ENCODE data around the gene SLC37A1.

Gene SLC37A1

DNA sequence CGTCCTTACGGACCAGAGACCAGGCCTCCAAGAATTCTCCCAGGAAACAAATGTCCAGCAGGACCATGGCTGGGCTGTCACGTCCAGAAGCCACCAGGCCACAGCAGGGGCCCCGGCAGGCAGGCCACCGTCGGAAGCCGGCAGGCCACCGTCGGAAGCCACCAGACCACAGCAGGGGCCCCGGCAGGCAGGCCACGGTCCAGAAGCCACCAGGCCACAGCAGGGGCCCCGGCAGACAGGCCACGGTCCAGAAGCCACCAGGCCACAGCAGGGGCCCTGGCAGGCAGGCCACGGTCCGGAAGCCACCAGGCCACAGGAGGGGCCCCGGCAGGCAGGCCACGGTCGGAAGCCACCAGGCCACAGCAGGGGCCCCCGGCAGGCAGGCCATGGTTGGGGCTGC, 72.8 kb downstream of the SLC37A1 start:
- DNase-seq (ENCODE audit: low read depth): no peak
- TF ChIP-seq, protein P1, sequence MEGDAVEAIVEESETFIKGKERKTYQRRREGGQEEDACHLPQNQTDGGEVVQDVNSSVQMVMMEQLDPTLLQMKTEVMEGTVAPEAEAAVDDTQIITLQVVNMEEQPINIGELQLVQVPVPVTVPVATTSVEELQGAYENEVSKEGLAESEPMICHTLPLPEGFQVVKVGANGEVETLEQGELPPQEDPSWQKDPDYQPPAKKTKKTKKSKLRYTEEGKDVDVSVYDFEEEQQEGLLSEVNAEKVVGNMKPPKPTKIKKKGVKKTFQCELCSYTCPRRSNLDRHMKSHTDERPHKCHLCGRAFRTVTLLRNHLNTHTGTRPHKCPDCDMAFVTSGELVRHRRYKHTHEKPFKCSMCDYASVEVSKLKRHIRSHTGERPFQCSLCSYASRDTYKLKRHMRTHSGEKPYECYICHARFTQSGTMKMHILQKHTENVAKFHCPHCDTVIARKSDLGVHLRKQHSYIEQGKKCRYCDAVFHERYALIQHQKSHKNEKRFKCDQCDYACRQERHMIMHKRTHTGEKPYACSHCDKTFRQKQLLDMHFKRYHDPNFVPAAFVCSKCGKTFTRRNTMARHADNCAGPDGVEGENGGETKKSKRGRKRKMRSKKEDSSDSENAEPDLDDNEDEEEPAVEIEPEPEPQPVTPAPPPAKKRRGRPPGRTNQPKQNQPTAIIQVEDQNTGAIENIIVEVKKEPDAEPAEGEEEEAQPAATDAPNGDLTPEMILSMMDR (IDR thresholded peaks at IDR 0.05; ENCODE audit: insufficient read depth, low read depth, low read length, missing control alignments): no peak
- H3K4me3 ChIP-seq (ENCODE audit: low read depth, low read length): no peak overlapping the region

DNA sequence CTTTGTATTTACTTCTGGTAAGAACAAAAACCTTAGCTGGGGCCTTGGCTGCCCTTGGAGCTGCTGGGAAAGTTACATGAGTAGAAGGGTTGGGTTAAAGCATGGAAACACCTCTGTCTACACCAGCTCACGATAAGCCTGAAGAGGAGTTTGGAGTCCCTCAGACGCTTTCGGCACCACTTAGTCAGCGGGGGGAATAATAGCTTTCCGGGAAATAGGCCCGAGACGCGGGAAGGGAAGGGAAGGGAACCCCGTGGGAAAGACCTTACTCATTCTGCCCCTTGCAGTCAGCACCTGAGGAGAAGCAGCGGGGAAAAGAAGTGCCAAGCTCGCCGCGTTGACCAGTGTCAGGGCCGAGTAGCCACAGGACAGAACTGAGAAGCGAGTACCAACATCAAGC, 73.4 kb downstream of the SLC37A1 start:
- TF ChIP-seq, protein P1 (IDR thresholded peaks at IDR 0.05; ENCODE audit: insufficient read depth, low read depth, low read length, missing control alignments): no peak
- DNase-seq (ENCODE audit: low read depth): no peak
- no peak overlapping the region for H3K4me3 ChIP-seq (ENCODE audit: low read depth, low read length)

DNA sequence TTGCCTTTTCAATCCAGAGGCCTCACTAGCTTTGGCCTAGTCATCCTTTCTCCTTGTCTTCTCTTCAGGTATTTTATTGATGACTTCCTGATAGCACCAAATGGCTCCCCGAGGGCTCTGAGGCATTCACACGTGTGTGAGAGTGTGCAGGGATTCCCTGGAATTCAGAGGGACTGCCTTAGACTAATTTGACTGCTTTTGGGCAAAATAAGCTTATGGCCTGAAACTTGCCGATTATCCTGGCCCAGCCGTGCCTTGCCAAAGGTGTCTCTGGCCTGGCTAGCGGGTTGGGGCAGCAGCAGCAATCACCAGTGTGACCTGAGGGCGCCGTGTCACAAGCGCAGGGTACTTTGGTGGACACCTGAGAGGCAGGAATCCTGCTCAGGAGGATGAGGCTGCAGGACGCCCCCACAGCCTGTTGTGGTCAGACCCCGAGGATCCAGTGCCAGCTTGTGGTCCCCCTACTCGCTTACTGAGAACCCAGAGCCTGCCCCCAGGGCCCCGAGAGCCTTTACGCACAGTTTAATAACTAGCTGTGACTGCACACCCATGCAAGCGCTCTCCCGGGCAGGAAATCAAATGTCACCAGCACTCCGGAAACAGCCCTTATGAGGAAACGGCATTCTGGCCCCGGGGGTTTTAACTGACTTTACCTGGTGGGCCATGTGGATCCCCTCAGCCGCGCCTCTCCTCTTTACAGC, 76.9 kb downstream of the SLC37A1 start:
- H3K4me3 ChIP-seq (ENCODE audit: low read depth, low read length): no peak overlapping the region
- TF ChIP-seq, protein P1 (IDR thresholded peaks at IDR 0.05; ENCODE audit: insufficient read depth, low read depth, low read length, missing control alignments): no peak
- DNase-seq (ENCODE audit: low read depth): no peak

DNA sequence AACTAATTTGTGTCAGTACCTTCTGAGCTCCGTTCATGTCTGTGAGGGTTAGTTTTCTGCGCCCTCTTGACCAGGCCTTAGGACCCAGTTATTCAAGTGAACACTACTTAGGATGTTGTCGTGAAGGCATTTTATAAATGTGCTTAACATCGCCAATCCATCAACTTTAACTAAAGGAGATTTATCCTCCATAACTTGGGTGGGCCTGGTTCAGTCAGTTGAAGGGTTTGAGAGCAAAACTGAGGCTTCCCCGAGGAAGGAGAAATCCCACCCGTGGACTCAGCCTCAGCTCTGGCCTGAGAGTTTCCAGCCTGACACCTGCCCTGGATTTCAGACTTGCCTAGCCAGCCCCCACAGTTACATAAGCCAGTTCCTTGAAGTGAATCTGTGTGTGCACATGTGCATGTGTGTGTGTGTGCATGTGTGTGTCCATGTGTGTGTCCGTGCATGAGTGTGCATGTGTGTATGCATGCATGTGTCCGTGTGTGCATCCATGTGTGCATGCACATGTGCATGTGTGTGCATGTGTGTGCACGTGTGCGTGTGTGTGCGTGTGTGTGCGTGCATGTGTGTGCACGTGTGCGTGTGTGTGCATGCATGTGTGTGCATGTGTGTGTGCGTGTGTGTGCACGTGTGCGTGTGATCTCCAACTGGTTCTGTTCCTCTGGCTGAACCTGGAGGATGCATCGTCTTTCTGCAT, 77.7 kb downstream of the SLC37A1 start:
- H3K4me3 ChIP-seq (ENCODE audit: low read depth, low read length): no peak overlapping the region
- TF ChIP-seq, protein P1 (IDR thresholded peaks at IDR 0.05; ENCODE audit: insufficient read depth, low read depth, low read length, missing control alignments): no peak
- DNase-seq (ENCODE audit: low read depth): no peak

DNA sequence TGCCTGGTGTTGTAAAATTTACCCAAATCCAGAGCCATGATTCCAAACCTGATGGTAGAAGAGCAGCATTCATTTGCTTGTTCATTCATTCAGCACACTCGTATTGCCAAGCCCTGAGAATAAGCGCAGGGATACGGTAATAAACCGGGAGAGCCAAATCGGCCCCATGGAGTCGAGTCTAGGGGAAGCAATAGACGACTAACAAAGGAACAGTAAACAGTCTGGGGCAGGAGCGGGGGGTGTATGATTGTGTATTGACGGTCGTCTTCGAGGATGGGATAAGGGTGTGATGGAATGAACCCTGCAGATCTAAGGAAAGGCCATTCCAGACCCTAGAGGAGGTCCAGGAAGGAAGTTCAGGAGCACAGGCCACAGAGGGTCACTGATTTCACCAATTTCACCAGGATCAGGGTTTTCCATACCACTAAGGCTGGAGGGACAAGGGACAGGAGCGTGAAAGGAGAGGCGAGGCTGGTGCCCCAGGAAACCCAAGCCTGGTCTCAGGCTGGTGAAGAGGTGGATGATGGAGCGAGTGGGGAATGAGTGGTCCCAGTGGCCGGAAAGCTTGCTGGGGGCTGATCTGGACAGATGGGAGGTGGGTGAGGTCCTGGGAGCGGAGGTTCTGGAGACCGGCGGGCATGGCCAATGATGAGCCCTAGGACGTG, 78.6 kb downstream of the SLC37A1 start:
- no peak overlapping the region for H3K4me3 ChIP-seq (ENCODE audit: low read depth, low read length)
- TF ChIP-seq, protein P1 (IDR thresholded peaks at IDR 0.05; ENCODE audit: insufficient read depth, low read depth, low read length, missing control alignments): no peak
- DNase-seq (ENCODE audit: low read depth): no peak

DNA sequence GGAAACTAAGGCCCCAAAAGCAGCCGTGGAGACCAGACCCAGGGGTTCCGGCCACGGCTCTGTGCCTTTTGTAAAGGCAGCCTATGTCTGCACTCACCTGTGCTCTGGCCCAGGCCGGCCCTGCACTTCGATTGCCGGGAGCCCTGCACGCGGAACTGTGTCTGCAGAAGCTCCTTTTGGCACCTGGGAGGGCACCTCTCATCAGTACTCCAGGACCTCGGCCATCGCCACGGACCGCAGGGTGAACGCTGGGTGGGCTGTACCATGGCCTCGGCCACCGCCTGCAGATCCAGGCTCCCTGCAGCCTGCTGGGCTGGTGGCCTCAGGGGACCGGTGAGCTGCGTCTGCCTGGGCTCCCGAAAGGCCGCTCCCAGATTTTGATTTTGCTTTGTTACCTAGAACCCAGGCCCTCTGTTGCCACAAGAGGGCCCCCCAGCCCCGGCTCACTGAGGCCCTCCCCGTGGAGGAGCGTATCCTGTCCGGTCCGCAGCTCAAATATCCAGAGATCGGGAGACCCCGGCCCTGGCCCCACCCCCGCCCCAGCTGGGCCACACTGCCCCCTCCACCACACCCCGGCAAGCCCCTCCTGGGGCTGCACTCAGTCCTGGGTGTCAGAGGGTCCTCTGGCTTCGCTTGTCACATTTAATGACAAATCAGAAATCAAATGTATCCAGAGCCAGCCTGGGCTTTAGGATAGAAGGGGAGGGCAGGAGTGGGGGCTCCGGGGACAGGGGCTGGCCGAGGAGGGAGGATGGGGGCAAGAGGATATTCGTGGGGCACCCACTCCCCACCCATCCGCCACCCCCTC, 79.6 kb downstream of the SLC37A1 start:
- no peak overlapping the region for H3K4me3 ChIP-seq (ENCODE audit: low read depth, low read length)
- TF ChIP-seq, protein P1 (IDR thresholded peaks at IDR 0.05; ENCODE audit: insufficient read depth, low read depth, low read length, missing control alignments): peak; percentile 81
- DNase-seq (ENCODE audit: low read depth): peak; percentile 66

All from GM12865 (cell line).